Measurements from ENCODE around the gene FNDC3B.

FNDC3B gene

DNA sequence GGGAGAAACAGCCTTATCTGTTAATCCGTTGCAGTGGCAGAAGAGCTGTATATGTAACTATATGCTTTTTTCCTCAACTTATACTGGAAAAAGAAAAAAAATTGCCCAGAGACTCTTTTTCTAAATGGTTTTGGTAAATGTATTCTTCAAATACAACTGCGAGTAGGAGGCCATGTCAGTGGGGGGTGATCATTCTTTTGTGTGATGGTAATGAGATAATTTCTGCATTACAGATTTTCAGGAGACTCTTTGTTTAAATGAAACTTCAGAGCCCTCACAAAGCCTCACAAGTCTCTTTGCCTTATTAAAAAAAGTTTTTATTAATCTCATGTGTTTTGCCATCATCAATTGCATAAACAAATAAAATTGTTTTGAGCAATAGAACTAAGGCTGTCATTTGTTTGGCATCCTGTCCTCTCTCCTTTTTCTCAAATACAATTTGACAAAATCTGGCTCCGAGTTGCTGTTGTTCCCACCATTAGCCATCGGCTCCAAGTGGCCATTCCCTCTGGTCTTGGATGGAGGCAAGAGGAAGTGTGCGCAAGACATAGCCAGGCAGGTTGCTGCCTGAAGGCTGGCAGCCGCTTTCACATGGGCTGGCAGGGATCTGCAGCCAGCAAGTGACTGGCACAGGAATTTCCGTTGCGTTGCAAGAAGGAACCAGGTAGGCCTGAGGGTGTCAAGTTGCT is 116.7 kb downstream of the FNDC3B start:
- DNase-seq = no peak

DNA sequence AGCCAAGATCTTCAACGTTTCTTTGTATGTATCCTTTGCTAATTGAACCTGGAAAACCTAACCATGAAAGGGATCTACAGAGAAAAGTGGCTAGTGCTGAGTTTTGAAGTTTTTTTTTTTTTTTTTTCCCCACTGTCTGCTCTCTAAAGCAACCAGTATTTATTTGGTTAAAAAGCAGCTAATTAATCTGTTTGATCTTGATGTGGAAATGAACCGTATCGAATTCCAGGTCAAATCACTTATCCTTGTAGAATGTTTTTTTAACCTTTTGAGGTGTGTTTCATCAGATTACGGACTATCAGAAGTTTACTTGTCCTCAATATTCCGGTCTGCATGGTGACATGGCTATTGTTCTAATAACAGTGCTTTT is 117.2 kb downstream of the FNDC3B start:
- DNase-seq = no peak

DNA sequence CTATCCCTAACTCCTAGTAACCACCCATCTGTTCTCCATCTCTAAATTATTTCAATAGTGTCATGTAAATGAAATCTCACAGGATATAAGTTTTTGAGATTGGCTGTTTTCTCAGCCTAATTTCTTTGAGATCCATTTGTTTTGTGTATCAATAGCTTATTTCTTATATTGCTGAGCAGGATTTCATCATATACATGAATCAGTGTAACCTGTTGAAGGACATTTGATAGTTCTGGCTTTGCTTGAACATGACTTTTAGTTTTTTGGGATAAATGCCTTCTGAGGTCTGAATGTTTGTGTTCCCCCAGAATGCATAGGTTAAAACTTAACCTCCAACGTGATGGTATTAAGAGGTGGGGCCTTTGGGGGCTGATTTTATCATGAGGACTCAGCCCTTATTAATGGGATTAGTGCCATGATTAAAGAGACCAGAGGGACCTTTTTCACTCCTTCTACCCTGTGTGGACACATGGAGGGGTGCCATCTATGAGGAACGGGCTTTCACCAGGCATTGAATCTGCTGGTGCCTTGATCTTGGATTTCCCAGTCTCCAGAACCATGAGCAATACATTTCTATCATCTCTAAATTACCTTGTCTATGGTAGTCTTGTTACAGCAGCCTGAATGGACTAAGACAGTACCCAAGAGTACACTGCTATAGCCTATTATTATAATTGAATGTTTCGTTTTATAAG is 118.3 kb downstream of the FNDC3B start:
- DNase-seq = no peak

DNA sequence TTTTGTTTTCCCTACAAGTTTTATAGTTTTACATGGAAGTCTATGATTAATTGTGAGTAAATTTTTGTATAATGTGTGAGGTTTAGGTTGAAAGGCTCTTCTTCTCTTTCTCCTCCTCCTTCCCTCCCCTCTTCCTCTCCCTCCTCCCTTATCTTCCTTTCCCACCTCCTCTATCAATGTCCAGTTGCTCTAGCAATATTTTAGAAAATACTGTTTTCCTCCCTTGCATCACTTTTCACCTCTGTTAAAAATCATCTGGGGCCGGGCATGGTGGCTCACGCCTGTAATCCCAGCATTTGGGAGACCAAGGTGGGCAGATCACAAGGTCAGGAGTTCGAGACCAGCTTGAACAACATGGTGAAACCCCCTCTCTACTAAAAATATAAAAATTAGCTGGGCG is 119.4 kb downstream of the FNDC3B start:
- no peak for DNase-seq

DNA sequence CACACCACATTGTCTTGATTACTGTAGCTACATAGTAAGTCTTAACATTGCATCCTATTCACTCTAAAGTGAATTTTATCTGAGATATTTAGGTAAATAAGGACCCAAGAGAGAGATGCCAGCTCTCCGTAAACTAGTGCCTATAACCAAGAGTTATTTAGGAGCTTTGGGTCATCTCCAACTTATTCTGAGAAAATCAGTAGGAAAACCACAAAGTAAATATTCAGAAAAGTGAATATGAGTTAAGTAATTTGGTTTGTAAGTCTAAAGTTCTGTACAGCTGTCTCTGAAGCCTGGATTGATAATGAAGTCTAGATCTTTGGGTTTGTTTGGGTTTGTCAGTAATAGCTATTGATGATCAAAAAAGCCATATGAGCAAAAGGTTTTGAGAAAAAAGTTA is 120.0 kb downstream of the FNDC3B start:
- no peak for DNase-seq

DNA sequence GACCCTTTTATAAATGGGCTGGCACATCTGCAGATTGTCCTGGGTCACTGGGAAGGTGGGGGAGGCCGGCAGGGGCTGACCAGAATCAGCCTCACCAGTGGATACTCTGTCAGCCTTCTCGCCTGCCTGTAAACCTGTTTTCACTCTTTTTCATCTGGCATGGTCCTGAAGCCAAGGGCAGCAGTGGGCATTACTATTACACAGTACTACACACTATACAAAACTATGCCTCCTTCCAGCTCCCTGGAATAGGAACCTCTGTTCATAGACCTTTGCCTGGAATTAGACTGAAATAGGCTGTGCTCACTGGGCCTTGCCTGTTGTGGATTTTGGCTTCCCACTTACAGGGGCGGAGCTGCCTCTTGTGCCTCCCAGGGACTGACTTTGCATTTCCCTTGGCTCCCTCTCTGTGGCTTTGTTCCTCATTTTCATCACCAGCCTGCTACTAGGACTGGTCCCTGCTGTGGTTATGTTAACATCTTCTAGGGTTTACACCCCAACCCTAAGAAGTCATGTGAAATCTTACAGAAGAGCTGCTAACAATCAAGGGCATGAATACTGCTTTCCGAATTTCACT is 120.7 kb downstream of the FNDC3B start:
- DNase-seq = no peak

DNA sequence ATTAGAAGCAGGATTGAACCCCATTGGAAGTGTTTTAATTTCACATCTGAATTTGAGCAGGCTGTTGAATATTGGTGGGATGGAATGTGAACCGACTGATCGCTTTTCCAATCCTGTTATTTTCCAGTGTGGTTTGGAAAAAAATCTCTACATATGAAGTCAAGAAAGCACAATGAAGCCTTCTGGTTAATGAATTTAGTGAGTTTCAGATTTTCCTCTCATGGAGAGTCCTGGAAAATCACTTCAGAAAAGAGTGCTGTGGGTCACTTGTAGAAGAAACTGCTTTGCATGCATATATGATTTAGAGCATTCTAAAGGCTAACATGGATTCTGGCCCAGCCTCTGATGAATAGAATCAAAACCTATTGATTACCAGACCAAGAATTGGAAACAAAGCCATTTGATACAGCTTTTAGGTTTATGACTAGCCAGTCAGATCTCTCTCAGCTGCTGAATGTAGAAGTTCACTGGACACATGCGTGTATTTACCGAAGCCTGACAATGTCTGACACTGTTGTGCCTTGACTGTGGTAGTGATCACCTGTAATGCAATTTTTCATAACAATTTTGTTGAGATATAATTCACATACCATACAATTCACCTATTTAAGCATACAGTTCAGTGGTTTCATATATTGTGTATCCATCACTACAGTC is 121.9 kb downstream of the FNDC3B start:
- DNase-seq = no peak

DNA sequence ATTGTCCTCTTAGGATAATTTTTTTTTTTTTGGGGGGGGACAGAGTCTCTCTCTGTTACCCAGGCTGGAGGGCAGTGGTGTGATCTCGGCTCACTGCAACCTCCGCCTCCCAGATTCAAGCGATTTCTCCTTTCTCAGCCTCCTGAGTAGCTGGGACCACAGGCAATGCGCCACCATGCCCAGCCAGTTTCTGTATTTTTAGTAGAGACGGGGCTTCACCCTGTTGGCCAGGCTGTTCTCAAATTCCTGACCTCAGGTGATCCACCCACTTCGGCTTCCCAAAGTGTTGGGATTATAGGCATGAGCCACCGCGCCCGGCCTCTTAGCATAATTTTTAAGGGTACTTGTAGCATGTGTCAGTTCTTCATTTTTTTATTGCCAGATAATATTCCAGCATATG is 122.6 kb downstream of the FNDC3B start:
- no peak for DNase-seq

DNA sequence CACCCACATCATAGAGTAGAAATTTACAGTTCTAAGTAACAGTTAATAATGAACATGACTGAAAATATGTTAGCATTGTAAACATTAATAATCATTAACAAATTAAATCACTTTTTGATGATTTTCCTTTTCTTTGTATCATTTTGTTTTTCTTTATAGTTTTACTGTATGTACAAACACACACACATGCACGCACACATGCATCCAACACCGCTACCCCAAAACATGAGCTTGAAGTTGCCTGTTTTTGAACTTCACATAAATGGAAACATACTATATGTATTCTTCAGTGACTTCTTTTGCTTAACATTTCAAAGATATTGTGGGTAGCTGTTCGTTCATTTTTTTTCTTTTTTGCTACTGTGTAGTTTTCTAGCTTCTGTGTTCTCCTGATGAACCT is 123.9 kb downstream of the FNDC3B start:
- no peak for DNase-seq

DNA sequence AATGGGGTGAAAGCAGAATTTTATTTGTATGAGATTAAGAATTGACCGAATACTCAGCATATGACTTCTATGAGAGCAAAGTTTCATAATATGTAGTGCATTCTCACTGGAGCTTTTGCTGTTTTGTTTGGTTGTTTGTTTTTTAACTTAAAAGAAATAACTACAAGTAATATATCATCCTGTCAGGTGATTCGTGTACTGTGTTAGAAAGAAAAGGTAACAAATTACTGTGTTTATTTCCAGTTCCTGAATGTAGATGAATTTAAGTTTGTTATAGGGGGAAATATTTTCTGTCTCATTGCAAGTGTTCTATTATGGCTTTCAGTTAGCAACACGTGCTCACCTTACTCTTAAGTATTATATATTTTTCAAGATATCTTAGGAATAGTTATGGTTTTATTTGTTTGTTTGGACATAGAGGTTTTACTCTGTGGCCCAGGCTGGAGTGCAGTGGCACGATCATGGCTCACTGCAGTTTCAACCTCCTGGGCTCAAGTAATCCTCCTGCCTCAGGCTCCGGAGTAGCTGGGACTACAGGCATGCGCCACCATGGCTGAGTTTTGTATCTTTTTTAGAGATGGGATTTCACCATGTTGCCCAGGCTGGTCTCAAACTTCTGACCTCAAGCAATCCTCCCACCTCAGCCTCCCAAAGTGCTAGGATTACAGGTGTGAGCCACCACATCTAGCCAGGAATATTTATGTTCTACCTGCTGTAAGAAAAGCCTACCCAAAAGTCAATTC is 125.4 kb downstream of the FNDC3B start:
- DNase-seq = no peak

DNA sequence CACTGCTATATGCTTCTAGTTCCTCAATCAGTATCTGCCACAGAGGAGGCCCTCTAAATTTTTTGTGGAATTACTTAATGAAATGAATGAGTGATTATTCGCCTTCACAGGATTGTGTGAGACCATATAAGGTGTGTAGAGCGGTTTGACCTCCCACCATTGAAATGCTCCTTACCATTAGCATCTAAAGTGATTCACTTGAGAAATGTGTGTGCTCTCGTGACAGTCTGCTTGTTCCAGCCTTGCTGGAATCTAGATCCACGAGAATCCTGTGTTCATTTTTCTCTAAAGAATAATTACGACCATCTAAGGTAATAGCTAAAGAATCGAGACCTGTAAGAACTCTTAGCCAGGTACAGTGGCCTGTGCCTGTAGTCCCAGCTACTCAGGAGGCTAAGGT is 126.9 kb downstream of the FNDC3B start:
- DNase-seq = no peak

DNA sequence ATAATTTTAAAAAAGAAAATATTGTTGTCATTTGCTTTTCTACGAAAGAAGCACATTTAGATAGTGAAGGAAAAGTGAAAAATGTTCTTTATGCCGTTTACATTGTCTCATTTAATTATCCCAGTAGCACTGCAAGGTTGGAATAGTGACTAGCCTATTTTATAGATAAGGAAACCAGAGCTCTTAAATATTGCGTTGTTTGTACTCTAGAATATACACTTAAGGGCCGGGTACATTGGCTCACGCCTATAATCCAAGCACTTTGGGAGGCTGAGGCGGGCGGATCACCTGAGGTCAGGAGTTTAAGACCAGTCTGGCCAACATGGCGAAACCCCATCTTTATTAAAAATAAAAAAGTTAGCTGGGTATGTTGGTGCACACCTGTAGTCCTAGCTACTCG is 127.5 kb downstream of the FNDC3B start:
- no peak for DNase-seq

DNA sequence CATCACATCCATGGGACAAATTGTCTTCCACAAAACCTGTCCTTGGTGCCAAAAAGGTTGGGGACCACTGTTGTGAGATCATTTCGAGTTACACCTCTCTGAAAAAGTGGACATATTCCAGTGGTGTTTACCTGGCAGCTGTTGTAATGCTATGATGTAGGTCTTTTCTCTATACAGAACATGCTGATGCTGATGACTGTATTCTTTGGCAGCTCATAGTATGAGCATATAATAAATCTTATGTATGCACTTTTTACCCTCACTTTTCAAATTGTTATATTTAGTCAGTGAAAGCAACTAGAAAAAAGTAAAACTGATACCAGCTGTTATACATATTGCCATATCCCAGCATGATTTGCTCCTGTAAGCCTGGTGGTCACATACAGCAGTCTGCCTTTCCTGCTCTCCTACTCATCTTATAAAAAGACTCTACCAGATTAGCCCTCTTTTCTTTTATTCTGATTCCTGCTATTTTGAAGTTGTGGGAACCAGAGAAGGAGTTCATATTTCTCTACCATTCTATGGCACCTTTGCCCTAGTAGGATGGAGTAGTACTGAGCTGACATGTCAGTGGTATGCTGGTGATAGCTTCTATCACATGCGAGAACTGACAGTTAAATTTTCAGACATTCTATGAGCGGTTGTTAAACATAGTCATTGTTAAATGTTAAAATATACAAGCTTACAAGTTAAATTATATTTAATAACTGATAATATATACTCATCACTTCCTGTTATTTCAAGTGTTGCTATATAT is 128.7 kb downstream of the FNDC3B start:
- no peak for DNase-seq

DNA sequence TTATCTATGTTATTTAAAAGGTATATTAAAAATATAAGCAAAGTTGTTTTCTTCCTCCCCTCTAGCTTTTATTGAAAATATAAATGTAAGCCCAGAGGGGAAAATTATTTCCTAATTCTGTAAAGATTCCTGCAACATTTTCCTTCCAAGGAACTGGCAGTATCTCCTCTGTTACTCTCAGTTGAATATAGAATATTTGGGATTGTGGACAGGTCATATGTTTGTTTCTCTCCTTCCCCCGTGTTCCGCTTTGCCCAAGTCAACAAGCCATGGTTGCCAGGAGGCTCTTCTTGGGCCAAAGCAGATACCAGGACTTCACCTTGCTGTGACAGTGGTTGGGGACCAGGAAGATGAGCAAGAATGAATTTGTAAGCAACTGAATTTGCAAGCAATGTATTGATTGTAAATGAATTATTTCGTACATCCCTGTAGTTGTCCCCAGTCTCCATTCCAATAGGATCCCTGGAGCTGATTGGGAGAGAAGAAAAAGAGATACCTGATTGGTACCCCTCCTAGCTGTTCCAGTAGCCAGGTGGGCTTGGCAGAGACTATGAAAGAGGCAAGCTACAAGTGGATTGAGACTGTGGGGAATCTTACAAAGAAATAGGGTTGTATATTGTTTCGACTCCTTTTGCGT is 130.8 kb downstream of the FNDC3B start:
- no peak for DNase-seq

DNA sequence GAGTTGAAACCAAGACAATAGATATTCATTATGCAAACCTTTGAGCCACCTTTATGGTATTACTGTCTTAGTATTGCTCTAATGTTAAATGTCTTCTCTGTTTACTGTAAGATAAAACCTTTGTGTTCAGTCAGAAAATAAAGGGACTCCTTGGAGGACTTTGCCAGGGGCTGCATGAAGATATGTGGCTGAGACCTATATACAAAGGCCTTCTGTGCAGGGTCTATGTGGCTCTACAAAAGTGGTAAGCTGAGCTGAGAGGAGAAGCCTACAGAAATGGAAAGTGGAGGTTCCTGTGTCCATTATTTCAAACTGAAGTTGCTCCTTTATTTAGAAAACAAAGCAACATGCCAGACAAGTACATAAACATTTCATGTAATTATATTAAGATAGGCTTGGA is 131.5 kb downstream of the FNDC3B start:
- DNase-seq = no peak

DNA sequence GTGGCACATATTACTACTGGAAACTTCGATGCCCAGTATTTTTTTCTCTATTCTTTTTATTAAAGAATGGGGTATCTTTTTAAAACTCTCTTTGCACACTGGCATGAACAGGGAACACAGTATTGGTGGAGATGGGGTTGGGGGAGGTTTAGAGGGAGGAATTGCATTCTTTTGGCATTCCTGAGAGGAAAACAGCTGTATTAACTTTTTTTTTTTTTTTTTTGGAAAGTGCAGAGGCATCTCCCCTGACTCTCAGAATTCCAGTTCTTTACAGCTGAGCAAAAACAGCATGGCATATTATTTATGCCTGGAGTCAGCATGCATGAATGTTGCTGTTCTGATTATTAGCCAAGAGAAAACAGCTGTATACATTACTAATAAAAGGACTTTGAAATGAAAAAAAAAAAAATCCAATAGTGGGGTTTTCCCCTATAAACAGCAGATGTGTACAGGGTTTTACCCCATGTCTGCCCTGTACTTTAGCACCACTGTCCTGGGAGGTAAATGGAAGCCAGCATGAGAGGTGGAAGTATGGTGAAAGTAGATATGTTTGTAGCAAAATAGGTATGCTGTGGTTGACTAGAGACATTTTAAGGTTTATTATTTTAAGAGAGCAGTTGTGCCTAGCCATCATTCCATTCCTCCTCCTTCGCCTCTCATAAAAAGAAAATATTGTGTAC is 132.2 kb downstream of the FNDC3B start:
- no peak for DNase-seq

DNA sequence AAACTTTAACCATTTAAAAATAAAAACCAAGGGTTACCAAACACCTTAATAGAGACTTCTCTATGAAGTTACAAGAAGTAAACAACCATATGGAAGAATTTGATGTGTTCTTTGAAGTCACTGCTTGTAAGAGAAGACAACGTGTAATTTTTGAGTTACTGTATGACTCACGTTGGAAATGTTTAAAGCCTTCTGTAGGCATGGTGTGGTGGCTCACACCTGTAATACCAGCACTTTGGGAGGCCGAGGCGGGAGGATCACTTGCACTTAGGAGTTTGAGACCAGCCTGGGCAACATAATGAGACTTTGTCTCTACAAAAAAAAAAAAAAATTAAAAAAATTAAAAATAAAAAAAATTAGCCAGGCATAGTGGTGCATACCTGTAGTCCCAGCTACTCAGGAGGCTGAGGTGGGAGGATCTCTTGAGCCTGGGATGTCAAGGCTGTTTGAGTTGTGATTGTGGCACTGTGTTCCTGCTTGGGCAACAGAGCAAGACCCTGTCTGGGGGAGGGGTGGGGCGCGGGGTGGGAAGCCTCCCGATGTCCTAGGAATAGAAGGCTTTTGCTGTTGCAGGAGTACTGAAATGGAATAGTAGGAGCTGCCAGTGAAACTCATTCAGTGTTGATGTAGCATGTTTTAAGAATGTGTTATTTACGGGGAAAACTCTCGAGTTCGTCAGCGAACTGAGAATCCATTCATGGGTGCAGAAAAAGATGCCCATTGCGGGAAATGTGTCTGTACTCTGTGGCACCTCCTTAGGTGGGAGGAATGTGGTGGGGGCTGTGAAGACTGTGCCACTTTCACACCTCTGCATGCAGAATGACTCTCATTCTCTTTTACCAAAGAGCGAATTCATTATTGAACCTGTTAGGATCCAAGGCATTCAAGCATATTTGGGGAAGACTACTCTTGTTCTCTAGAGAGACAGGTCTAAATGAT is 134.2 kb downstream of the FNDC3B start:
- no peak for DNase-seq

DNA sequence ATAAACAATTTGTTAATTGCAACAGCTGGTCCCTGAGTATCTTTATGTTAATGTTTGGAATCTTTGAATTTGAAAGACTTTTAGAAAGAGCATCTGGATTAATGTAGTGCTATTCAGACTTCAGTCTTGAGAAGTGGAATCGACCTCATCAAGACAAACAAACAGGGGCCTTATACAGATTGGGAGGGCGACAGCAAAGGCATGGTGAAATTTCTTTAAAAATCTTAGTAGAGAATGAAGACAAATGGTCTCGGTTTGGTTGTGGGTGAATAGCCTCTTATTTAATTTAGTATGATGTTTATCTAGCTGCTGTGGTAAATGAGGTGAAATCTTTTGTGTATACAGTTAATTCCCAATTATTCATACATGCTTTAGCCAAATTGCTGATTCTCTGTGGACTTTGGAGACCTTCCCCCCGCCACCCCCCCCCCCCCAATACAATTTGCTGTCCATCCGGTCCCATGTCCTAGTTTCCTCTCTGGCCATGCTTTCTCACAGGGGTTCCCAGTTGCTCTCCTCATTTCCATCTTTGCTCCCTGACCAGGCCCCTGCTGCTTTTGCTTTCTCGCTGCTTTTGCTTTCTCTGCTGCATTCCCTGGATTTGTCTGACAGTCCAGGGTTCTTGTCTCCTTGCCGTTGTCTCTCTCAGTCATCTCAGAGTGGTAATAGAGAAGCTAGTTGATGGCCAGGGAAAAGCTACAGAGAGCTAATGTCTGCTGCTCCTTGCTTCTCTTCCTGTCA is 135.3 kb downstream of the FNDC3B start:
- no peak for DNase-seq

DNA sequence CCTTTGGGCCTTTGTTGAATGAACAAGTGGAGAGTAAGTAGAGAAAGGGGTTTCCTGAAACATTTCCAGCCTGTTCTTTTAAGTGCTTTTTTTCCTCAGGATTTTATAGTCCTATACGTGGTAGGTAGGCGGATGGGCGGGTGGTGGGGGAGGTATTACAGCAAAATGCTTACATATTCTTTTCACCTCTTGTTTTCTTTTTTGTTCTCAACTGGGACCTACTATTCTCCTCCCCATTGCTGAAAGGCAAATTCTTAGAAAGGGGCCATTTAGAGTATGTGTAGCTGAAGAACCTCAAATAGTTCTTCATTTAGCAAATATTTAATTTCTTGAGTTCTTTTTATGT is 135.8 kb downstream of the FNDC3B start:
- no peak for DNase-seq
